OCI-LY7 (cell line): Measurements from ENCODE around the gene QPRT. TPM values are rescaled to one million over a fixed set of nuclear protein-coding genes. Genes with fewer than 3 reads are reported as not detected.

Experiments used
- total RNA-seq, 2 experiments: library from RNA; depleted of rRNA in 1 of 2; stranded (reverse); fragments of >200 nt in 1 of 2; shearing (Covaris generic) in 1 of 2; gene quantifications; 2 replicates each; pipeline ENCODE4 v1.2.3, GENCODE V29; 2014 to 2022

Gene QPRT
- total RNA-seq, 2 experiments from 2014 or later, result 10.6 to 12.6 TPM

Other genes starting within 250 kb of the QPRT start
- gene BOLA2, start 224.8 kb upstream of the QPRT start, total RNA-seq (2014; rRNA removed; shearing (Covaris generic)), result 47.6 and 55.7 TPM in 2 replicates
- 8.9 and 13.8 TPM in 2 replicates for gene BOLA2, start 224.8 kb upstream of the QPRT start, total RNA-seq (2022)
- gene SLX1B, start 224.6 kb upstream of the QPRT start, total RNA-seq (2014; rRNA removed; shearing (Covaris generic)), result 13.4 and 19.2 TPM in 2 replicates
- 47.8 and 78.6 TPM in 2 replicates for gene SLX1B, start 224.6 kb upstream of the QPRT start, total RNA-seq (2022)
- 1.9 and 3.9 TPM in 2 replicates for gene SULT1A4, start 219.3 kb upstream of the QPRT start, total RNA-seq (2014; rRNA removed; shearing (Covaris generic))
- gene SULT1A4, start 219.3 kb upstream of the QPRT start, total RNA-seq (2022), result 3.7 and 5.2 TPM in 2 replicates
- 63.6 and 68.7 TPM in 2 replicates for gene NPIPB12, start 172.8 kb upstream of the QPRT start, total RNA-seq (2014; rRNA removed; shearing (Covaris generic))
- gene NPIPB12, start 172.8 kb upstream of the QPRT start, total RNA-seq (2022), result 152 and 170 TPM in 2 replicates
- 43.6 and 59.4 TPM in 2 replicates for gene SPN, start 15.9 kb upstream of the QPRT start, total RNA-seq (2014; rRNA removed; shearing (Covaris generic))
- gene SPN, start 15.9 kb upstream of the QPRT start, total RNA-seq (2022), result 87.6 and 90.5 TPM in 2 replicates
- not detected in 2 replicates for gene C16orf54, start 66.8 kb downstream of the QPRT start, total RNA-seq (2014; rRNA removed; shearing (Covaris generic))
- gene C16orf54, start 66.8 kb downstream of the QPRT start, total RNA-seq (2022), result 0.32 and 0.55 TPM in 2 replicates
- gene ZG16, start 99.1 kb downstream of the QPRT start, total RNA-seq (2014; rRNA removed; shearing (Covaris generic)), result not detected in 2 replicates
- not detected in 2 replicates for gene ZG16, start 99.1 kb downstream of the QPRT start, total RNA-seq (2022)
- 315 and 339 TPM in 2 replicates for gene KIF22, start 111.6 kb downstream of the QPRT start, total RNA-seq (2014; rRNA removed; shearing (Covaris generic))
- 232 and 253 TPM in 2 replicates for gene KIF22, start 111.6 kb downstream of the QPRT start, total RNA-seq (2022)
- gene MAZ, start 127.3 kb downstream of the QPRT start, total RNA-seq (2014; rRNA removed; shearing (Covaris generic)), result 384 and 471 TPM in 2 replicates
- 484 and 531 TPM in 2 replicates for gene MAZ, start 127.3 kb downstream of the QPRT start, total RNA-seq (2022)
- 0.09 TPM in 1 of 2 replicates, not detected in the other for gene PRRT2, start 133.0 kb downstream of the QPRT start, total RNA-seq (2014; rRNA removed; shearing (Covaris generic))
- 3.2 and 3.4 TPM in 2 replicates for gene PRRT2, start 133.0 kb downstream of the QPRT start, total RNA-seq (2022)
- gene PAGR1, start 137.0 kb downstream of the QPRT start, total RNA-seq (2014; rRNA removed; shearing (Covaris generic)), result 59.4 and 62.7 TPM in 2 replicates
- gene PAGR1, start 137.0 kb downstream of the QPRT start, total RNA-seq (2022), result 43.4 and 51.7 TPM in 2 replicates
- gene MVP, start 141.3 kb downstream of the QPRT start, total RNA-seq (2014; rRNA removed; shearing (Covaris generic)), result 4.0 and 6.3 TPM in 2 replicates
- 6.8 and 8.1 TPM in 2 replicates for gene MVP, start 141.3 kb downstream of the QPRT start, total RNA-seq (2022)
- 39.6 and 52.4 TPM in 2 replicates for gene CDIPT, start 184.0 kb downstream of the QPRT start, total RNA-seq (2014; rRNA removed; shearing (Covaris generic))
- gene CDIPT, start 184.0 kb downstream of the QPRT start, total RNA-seq (2022), result 41.4 and 43.5 TPM in 2 replicates
- 0.98 TPM in 1 of 2 replicates, not detected in the other for gene SEZ6L2, start 220.4 kb downstream of the QPRT start, total RNA-seq (2014; rRNA removed; shearing (Covaris generic))
- 0.83 and 1.0 TPM in 2 replicates for gene SEZ6L2, start 220.4 kb downstream of the QPRT start, total RNA-seq (2022)
- gene ASPHD1, start 221.3 kb downstream of the QPRT start, total RNA-seq (2014; rRNA removed; shearing (Covaris generic)), result not detected in 2 replicates
- 0.30 TPM in 1 of 2 replicates, not detected in the other for gene ASPHD1, start 221.3 kb downstream of the QPRT start, total RNA-seq (2022)
- 14.4 and 15.9 TPM in 2 replicates for gene KCTD13, start 247.0 kb downstream of the QPRT start, total RNA-seq (2014; rRNA removed; shearing (Covaris generic))
- gene KCTD13, start 247.0 kb downstream of the QPRT start, total RNA-seq (2022), result 48.0 and 49.5 TPM in 2 replicates